HG03139 (cell line): ENCODE measurements around the gene IVD.
A peak's percentile ranks its signal among the peaks of the same experiment; 100 is the strongest.
"Not testable (repeated sequence)": the region's sequence is repeated elsewhere in the genome, so short reads cannot be mapped to it uniquely, and the experiment has no call there.

Experiments
- ATAC-seq: cut with Tn5 transposase; IDR thresholded peaks from one replicate; pipeline ENCODE4 v1.9.1; 2021; ENCODE audit not compliant: unreplicated experiment

IVD gene

GRCh38 chr15:40437752-40438687 lies 32.4 kb downstream of the IVD start:
- no peak for ATAC-seq

DNA sequence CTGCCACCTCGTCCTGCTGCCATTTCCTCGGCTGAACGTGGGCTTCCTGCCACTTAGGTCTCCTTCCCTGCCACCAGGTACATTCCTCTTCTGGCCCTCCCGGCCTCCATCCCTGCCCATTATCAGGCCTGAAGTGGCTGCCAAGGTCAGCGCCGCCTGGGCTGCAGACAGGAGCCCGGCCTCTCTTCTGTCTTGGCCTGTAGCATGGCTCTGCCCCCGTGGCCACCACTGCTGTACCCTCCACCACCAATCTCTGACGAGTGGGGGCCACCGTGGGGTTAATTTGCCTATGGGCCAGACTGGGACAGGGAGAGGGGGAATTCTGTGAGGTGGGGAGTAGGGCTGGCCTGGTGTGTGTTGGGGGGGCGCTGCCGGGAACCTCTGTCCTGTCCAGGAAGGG lies 33.1 kb downstream of the IVD start:
- ATAC-seq: no peak

DNA sequence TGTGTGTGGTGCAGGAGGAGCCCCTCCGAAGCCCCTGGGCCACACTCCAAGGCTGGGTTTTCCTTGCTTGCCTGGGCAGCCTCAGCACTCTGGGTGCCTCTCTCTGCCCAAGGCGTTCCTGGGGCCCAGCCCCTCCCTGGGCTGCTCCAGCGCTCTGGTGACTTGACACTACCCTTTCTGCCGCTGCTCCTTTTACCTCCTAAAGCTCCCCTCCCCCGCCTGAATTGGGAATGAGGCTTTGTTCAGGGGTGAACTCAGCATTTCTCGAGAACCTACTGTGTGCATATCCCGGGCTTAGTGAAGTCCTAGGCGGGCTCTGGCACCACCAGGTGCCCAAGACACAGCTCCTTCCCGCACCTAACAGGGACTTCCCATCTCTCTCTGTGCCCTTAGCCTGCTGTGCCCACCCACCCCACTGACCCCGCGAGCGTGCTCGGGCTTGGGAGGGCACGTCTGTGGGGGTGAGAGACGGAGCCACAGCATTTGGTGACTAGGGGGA lies 33.9 kb downstream of the IVD start:
- ATAC-seq: no peak

GRCh38 chr15:40439960-40440742 lies 34.6 kb downstream of the IVD start:
- no peak for ATAC-seq

DNA sequence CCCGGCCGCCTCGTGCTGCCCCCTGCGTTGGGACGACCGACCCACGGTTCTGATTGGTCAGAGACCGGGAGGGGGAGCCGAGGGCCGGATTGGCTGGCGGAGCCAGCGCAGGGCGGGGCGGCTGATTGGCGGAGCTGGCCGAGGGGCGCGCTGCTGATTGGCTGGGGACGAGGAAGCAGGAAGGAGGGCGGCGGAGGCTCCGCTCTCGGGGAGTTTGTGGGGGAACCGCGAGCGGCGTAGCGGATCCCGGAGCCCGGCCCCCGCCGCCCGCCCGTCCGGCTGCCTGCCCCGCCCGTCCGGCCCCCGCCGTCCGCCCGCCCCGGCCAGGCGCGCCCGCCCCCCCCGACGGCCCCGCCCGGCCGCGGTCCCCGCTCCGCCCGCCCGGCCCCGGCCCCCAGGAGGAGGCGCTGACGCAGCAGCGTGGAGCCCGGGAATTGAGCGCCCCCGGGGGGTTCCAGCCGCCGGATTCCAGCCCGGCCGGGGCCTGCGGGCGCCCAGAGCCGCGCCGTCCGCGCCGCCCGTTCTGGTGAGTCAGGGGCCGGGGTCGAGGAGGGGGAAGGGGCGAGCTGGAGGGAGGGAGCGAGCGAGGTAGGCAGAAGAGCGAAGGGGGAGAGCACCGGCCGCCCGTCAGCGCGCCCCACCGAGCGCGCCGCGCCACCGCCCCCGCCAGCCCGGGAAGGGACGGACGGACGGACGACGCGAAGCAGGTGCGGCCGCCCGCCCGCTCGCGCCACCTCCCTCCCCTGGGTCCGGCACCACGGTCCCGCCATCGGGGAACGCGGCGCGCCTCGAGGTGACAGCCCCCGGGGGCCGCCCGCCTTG lies 35.4 kb downstream of the IVD start, which contains the start of gene BAHD1:
Gene BAHD1, plus strand, starts transcription at position 211 of the 822 bp plus-strand sequence. CDS start 17,512 bp downstream, outside the sequence.
- ATAC-seq: peak; percentile 88

DNA sequence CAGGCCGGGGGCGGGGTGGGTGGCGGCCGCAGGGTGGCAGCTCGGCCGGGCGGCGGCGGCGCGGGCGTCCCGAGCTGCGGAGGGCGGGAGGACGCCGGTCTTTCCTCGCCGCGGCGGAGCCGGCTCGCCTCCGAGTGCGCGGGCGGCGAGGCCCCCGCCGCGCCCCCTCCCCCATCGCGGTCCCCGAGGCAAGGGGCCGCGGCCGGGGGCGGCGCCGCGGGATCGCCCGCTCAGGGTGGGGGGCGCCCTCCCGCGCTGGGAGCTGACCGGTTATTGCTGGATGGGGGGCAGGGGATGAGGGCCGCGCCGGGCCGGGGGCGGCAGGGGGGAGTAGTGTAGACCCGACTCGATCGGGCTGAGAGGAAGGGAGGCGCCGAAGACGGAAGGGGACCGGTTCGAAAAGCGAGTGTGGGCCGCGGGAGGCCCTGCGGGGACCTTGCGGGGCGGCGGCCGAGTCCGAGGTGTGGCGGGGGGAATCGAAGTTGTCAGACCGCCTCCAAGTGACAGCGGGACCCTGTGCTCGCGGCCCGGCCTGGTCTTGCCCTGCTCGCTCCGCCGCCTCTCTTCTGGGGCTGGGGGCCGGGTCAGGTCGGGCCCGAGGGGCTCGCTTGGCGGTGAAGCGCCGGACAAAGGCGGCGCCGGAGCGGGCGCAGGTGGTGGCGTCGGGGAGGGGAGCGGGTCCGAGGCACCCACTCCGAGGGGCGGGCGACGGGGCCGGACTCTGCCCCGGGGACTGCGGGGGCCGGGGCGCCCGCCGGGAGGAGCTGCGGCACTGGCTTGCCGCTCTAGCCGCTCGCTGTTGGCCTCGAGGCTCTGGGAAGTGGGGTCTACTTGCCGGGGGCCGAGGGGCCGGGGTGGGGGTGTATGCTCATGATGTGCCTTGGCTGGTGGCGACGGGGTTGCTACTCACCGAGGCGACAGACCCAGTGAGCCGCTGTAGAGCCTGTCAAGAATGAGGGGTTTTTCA lies 36.3 kb downstream of the IVD start:
- ATAC-seq: no peak

- ATAC-seq: no peak
These were observed 37.7 kb downstream of the IVD start for GRCh38 chr15:40443255-40443654.

DNA sequence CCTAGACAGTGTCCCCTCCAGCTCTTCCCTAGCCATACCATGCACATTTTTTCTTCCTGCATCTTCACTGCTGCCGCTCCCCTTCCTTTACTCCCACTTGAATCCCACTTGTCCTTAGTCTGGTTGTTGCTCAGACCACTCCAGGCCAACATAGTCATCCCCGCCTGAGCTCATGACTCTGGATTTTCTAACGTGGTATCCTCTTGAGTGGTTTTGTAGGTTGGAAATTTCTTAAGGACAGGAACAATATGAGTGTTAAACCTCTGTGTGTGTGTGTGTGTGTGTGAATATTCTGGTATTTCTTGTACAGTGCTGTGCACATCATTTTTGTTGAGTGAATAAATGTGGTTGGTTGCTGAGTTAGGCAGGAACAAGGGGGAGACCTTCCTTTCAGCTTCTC lies 38.3 kb downstream of the IVD start:
- ATAC-seq: no peak

- ATAC-seq: no peak
These were observed 39.1 kb downstream of the IVD start for GRCh38 chr15:40444736-40445135.

- no peak for ATAC-seq
These were observed 39.9 kb downstream of the IVD start for GRCh38 chr15:40445421-40445922.

- ATAC-seq: no peak
These were observed 40.5 kb downstream of the IVD start for GRCh38 chr15:40446144-40446543.

- no peak for ATAC-seq
These were observed 42.8 kb downstream of the IVD start for GRCh38 chr15:40448354-40448753.

- ATAC-seq: no peak
These were observed 43.7 kb downstream of the IVD start for GRCh38 chr15:40449275-40449674.

- no peak for ATAC-seq
These were observed 44.5 kb downstream of the IVD start for GRCh38 chr15:40450047-40450446.

DNA sequence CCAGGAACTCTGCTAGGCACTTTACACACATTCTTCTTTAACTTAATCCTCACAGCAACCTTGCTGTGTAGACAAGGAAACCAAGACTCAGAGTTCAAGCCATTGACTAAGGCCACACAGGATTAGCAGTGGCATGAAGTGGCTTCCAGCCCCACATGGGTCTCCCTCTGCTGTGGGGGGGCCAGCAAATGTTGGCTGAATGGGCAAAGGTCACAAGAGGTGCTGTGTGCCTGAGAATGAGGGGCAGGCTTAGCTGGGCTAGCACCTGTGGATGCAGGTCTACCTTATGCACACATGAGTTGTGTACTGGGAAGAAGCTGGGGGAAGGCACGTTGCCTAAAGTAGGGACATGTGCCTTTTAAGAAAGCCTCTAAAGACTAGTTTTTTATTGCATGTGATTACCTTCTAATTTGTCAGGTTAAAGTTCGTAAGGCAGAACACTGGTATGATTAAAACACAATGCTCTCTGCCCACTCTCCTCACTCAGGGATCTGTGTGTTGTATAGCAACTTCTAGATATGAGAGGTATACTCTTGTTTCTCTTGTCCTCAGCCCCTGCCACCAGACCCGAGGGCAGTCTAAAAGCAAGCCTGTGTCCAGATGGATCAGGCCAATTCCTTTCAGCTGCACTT lies 46.0 kb downstream of the IVD start:
- ATAC-seq: no peak

DNA sequence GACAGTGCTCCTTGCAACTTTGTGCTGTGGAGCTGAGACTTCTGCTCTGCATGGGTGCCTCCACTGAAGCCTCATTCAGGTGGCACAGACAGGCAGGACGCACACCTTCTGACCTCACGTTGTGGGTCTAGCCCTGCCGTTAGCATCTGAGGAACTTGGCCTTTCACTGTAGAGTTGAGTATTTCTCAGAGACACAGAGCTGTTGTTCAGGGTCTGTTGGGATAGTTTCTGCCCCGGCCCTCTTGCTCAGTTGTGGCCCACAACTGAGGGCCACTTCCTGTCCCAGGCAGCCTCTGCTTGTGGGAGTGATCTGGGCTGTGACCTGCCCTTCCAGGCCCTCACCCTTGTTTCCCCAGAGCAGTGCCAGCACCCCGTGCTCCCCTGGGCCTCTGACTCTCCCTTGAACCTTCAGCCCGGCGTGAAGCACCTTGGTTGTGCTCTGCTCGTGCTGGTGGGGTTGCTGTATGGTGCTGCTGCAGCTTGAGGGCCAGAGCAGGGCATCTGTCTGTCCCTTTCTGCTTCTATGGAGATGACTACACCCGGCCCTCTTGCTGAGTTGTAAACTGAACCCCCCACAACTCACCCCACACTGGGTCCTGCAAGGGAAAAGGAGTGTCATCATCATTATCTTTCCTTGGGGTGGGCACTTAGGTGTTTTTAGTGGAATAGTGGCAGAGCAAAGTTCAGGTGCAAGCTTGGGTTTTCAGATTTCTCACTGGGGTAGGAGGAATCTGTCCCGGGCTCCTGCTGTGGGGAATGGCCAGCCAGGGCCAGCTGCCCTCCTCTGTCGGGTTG lies 46.9 kb downstream of the IVD start:
- ATAC-seq: no peak

- not testable (repeated sequence) for ATAC-seq
These were observed 48.3 kb downstream of the IVD start for GRCh38 chr15:40453941-40454340.

GRCh38 chr15:40454904-40455391 lies 49.4 kb downstream of the IVD start:
- ATAC-seq: no peak
